ENCODE data around the gene CRADD. TPM values are rescaled to one million over a fixed set of nuclear protein-coding genes. Genes with fewer than 3 reads are reported as not detected.

CRADD gene
- total and polyA plus RNA-seq, 2 donors (not counting 1 experiment from before 2014, with no cell fraction given): 5.8 to 15.1 TPM

DNA sequence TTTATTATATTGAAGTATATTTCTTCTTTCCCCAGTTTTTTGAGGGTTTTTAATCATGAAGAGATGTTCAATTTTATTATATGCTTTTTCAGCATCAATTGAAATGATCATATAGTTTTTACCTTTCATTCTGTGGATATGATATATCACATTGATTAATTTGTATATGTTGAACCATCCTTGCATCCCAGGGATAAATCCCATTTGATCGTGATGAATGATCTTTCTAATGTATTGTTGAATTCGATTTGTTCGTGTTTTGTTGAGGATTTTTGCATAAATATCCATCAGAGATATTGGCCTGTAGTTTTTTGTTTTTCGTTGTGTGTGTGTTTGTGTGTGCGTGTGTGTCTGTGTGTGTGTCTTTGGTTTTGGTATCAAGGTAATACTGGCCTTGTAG lies 196.4 kb downstream of the CRADD start:
- ATAC-seq (ENCODE audit: low read depth): no peak
- Histone ChIP-seq H3K4me3 (ENCODE audit: control extremely low read depth in 1 of 5, extremely low read depth in 1 of 5, insufficient read depth in 1 of 5, low read depth in 2 of 5, low read length in 4 of 5) (no peak overlapping the region), H4K20me1 (ENCODE audit: control insufficient read depth, insufficient read depth, low read length, poor library complexity, severe bottlenecking) (no peaks in the 10 kb centered on the region), H3K27me3 (replicated peaks in 1 of 4; ENCODE audit: control extremely low read depth in 1 of 4, control insufficient read depth in 3 of 4, insufficient read depth in 4 of 4, low read length in 3 of 4) (no peaks in the 10 kb centered on the region), H2AFZ (ENCODE audit: insufficient read depth, low read depth, low read length, poor library complexity, severe bottlenecking) (no peak overlapping the region), H3K36me3 (replicated peaks in 1 of 2; ENCODE audit: control extremely low read depth in 1 of 2, control insufficient read depth in 1 of 2, extremely low read depth in 1 of 2, insufficient read depth in 2 of 2, low read length in 1 of 2) (no peaks in the 10 kb centered on the region), H3K27ac (ENCODE audit: low read length in 2 of 2) (no peak overlapping the region), H3K9ac (ENCODE audit: low read length) (no peak overlapping the region), H3K4me1 (ENCODE audit: control insufficient read depth in 2 of 2, insufficient read depth in 2 of 2, low read length in 2 of 2) (no peaks in the 10 kb centered on the region), H3K79me2 (ENCODE audit: control insufficient read depth, insufficient read depth, low read length) (no peaks in the 10 kb centered on the region), H3K9me3 (ENCODE audit: control extremely low read depth in 1 of 3, control insufficient read depth in 2 of 3, insufficient read depth in 1 of 3, low read length in 2 of 3) (peaks cover 8 to 29% (median 18%) of the 10 kb centered on the region in 3 donors), H3K4me2 (replicated peaks; ENCODE audit: low read depth, low read length, poor library complexity, severe bottlenecking) (no peak overlapping the region)
- WGBS (ENCODE audit: insufficient coverage): no CpG with 5 or more reads among the region's 5 CpGs
- Mint-ChIP-seq H3K4me3 (no peak overlapping the region), H3K9me3 (ENCODE audit: insufficient read depth) (peaks cover 54% of the 10 kb centered on the region), H3K27me3 (no peaks in the 10 kb centered on the region), H3K4me1 (no peaks in the 10 kb centered on the region), H3K27ac (no peak overlapping the region)
- intact Hi-C loops (cut with micrococcal nuclease): no loop called here
- TF ChIP-seq, protein P1, sequence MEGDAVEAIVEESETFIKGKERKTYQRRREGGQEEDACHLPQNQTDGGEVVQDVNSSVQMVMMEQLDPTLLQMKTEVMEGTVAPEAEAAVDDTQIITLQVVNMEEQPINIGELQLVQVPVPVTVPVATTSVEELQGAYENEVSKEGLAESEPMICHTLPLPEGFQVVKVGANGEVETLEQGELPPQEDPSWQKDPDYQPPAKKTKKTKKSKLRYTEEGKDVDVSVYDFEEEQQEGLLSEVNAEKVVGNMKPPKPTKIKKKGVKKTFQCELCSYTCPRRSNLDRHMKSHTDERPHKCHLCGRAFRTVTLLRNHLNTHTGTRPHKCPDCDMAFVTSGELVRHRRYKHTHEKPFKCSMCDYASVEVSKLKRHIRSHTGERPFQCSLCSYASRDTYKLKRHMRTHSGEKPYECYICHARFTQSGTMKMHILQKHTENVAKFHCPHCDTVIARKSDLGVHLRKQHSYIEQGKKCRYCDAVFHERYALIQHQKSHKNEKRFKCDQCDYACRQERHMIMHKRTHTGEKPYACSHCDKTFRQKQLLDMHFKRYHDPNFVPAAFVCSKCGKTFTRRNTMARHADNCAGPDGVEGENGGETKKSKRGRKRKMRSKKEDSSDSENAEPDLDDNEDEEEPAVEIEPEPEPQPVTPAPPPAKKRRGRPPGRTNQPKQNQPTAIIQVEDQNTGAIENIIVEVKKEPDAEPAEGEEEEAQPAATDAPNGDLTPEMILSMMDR (IDR thresholded peaks at IDR 0.05): no peak
- no peak for TF ChIP-seq EZH2 (IDR thresholded peaks at IDR 0.05; ENCODE audit: borderline replicate concordance, insufficient read depth, low read depth, low read length, poor library complexity, severe bottlenecking)
- ChIA-PET CTCF (no interaction called here), POLR2A (no interaction called here)
- DNase-seq: no peak

DNA sequence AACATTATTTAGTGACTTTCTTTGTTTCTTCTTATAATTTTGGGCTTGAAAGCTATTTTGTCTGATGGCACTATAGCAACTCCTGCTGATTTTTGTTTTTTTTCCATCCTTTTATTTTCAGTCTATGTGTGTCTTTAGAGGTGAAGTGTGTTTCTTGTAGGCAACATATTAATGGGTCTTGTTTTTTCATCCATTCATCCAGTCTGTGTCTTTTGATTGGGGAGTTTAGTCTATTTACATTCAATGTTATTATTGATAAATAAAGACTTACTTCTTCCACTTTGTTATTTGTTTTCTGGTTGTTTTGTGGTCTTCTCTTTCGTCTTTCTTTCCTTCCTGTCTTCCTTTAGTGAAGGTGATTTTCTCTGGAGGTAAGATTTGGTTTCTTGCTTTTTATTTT lies 198.0 kb downstream of the CRADD start:
- H2AFZ ChIP-seq (ENCODE audit: insufficient read depth, low read depth, low read length, poor library complexity, severe bottlenecking): no peak overlapping the region
- H3K4me1 ChIP-seq (ENCODE audit: control insufficient read depth in 2 of 2, insufficient read depth in 2 of 2, low read length in 2 of 2): no peaks in the 10 kb centered on the region
- H4K20me1 ChIP-seq (ENCODE audit: control insufficient read depth, insufficient read depth, low read length, poor library complexity, severe bottlenecking): no peaks in the 10 kb centered on the region
- H3K36me3 ChIP-seq (replicated peaks in 1 of 2; ENCODE audit: control extremely low read depth in 1 of 2, control insufficient read depth in 1 of 2, extremely low read depth in 1 of 2, insufficient read depth in 2 of 2, low read length in 1 of 2): no peaks in the 10 kb centered on the region
- no peak for TF ChIP-seq EZH2 (IDR thresholded peaks at IDR 0.05; ENCODE audit: borderline replicate concordance, insufficient read depth, low read depth, low read length, poor library complexity, severe bottlenecking)
- TF ChIP-seq, protein P1 (IDR thresholded peaks at IDR 0.05): no peak
- no peaks in the 10 kb centered on the region for H3K27me3 Mint-ChIP-seq
- no peak overlapping the region for H3K4me3 ChIP-seq (ENCODE audit: control extremely low read depth in 1 of 5, extremely low read depth in 1 of 5, insufficient read depth in 1 of 5, low read depth in 2 of 5, low read length in 4 of 5)
- H3K79me2 ChIP-seq (ENCODE audit: control insufficient read depth, insufficient read depth, low read length): no peaks in the 10 kb centered on the region
- ChIA-PET POLR2A (no interaction called here), CTCF (no interaction called here)
- H3K27ac ChIP-seq (ENCODE audit: low read length in 2 of 2): no peak overlapping the region
- H3K9me3 Mint-ChIP-seq (ENCODE audit: insufficient read depth): peaks cover 44% of the 10 kb centered on the region
- H3K27me3 ChIP-seq (replicated peaks in 1 of 4; ENCODE audit: control extremely low read depth in 1 of 4, control insufficient read depth in 3 of 4, insufficient read depth in 4 of 4, low read length in 3 of 4): no peaks in the 10 kb centered on the region
- no peaks in the 10 kb centered on the region for H3K4me1 Mint-ChIP-seq
- no peak overlapping the region for H3K27ac Mint-ChIP-seq
- WGBS (ENCODE audit: insufficient coverage): no CpG with 5 or more reads among the region's 1 CpG
- no peak overlapping the region for H3K4me3 Mint-ChIP-seq
- H3K9ac ChIP-seq (ENCODE audit: low read length): no peak overlapping the region
- ATAC-seq (ENCODE audit: low read depth): no peak
- no peak for DNase-seq
- no peak overlapping the region for H3K4me2 ChIP-seq (replicated peaks; ENCODE audit: low read depth, low read length, poor library complexity, severe bottlenecking)
- peaks cover 7 to 23% (median 18%) of the 10 kb centered on the region in 3 donors for H3K9me3 ChIP-seq (ENCODE audit: control extremely low read depth in 1 of 3, control insufficient read depth in 2 of 3, insufficient read depth in 1 of 3, low read length in 2 of 3)
- intact Hi-C loops (cut with micrococcal nuclease): no loop called here
